Measurements from ENCODE around the gene ACER1.

The ACER1 gene

GRCh38 chr19:6270076-6270745 lies 63.2 kb downstream of the ACER1 start:
- in situ Hi-C loops (cut with MboI; ENCODE audit: low sequenced_read_pairs), result no loop called here

- in situ Hi-C loops (cut with MboI; ENCODE audit: low sequenced_read_pairs), result no loop called here
These were observed 64.1 kb downstream of the ACER1 start for GRCh38 chr19:6269101-6269886.

DNA sequence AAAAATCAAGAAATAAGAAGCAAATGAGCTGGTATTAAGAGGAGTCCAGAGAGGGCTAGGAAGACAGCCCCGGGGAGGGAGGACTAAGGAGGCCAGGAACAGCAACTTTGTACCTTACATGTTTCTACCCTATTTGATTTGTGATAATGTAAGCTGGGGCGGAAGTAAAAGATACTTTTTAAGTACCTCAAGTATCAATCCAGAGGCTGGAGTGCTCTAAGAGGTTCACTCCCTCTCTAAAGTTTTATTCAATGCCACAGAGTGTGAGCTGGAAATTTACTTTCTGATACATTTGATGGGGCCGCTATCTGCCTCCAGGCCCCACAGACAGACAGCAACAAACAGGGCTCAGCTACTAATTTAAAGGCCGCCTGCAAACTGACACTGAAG lies 65.0 kb downstream of the ACER1 start:
- in situ Hi-C loops (cut with MboI; ENCODE audit: low sequenced_read_pairs), result no loop called here

DNA sequence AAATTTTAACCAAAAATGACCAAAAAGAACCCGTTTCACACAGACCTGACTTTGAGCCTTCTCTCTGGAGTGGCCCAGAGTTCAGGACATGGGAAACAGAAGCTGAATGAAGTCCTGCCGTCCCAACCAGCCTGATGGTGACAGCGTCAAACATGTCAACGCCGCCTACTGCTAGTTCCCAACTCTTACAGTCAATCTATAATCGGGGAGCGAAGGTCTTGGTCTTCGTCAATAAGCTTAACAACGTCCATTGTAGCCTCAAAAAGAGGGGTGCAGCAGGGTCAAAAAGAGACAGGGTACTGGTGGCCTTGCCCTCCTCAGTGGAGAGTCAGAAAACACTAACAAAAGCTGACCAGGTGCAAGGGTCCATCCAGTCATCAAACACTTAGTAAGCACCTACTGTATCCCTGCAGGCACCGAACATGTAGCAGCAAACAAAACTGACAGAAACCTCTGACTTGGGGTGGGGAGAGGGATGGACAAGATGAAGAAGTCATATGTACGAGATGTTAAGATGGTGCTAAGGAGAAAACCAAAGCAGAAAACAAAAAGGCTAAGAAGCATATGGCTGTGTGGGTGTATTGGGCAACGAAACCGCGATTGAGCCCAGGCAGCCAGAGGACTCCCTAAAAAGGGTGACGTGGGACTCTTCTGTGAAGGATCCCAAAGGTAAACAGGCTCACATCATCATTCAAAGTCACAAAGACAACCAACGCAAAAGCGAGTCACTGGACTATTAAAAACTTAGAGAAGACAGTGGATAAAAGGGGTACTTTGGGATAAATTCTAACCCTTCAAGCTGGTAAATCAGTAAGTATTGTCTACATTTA lies 65.6 kb downstream of the ACER1 start:
- in situ Hi-C loops (cut with MboI; ENCODE audit: low sequenced_read_pairs), result no loop called here

DNA sequence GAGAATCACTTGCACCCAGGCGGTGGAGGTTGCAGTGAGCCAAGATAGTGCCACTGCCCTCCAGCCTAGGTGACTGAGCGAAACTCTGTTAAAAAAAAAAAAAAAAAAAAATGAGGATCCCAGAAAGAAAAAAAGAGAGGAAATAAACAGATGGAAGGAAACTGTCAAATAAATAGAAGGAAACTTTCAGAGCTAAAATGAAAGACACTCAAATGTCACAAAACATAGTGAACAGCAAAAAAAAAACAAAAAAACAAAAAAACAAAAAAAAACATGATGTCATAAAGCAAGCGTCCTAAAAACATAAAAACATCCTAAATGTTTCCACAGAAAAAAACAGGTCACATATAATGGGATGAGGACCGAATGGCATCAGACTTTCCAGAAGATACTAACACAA lies 68.6 kb downstream of the ACER1 start:
- in situ Hi-C loops (cut with MboI; ENCODE audit: low sequenced_read_pairs), result no loop called here

- in situ Hi-C loops (cut with MboI; ENCODE audit: low sequenced_read_pairs), result no loop called here
These were observed 69.5 kb downstream of the ACER1 start for GRCh38 chr19:6263735-6264444.

DNA sequence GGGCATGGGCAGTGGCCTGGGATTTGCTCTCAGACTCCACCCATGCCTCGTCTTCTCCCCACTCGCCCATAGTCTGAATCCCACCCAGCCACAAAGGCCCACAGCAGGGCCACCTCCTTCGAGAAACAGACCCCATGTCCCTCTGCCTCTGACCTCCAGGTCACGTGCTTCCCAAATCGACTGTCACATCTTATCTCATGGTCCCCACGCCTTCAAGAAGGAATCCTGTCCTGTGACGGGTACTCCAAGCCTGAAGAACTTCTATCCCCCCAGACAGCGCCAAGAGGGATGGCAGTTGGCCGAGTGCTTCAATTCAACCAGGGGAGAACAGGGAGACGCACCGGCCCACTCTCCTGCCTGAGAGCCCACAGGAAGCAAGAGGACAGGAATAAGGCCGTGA lies 70.1 kb downstream of the ACER1 start:
- in situ Hi-C loops (cut with MboI; ENCODE audit: low sequenced_read_pairs), result no loop called here

DNA sequence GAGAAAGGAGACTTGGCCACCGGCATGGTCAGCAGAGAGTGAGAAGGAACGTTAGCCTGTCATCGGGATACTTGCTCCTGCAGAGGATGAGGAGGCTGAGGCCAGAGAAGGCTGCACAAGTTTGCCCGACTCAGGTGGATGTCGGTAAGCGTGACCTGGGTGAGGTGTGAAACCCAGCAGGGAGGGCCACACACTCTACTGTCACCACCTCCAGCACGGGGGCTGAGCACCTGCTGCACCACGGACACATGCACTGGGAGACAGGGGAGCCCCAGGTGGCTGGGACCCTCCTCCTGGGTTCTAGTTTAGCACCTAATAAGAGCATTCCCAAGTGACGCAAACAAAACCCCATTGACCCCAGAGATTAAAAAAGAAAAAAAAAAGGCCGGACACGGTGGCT lies 70.9 kb downstream of the ACER1 start:
- in situ Hi-C loops (cut with MboI; ENCODE audit: low sequenced_read_pairs), result no loop called here

DNA sequence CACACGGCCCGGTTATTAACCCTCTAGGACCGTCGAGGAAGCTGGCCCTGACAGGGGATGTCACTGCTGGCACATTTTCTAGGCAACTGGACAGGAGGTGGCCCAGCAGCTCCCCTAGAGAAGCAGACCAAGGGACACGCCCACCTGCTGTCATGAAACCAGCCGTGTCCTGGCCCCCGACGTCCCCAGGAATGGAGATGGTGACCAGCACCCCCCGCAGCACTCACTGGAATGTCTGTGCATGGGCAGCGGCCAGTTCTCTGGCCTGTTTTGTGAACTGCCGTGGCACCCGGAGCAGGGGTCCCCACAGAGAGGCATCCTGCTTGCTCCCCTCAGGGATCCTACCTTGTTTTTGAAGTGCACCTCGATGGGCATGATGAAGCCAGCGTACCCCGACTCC lies 71.5 kb downstream of the ACER1 start:
- in situ Hi-C loops (cut with MboI; ENCODE audit: low sequenced_read_pairs), result no loop called here

DNA sequence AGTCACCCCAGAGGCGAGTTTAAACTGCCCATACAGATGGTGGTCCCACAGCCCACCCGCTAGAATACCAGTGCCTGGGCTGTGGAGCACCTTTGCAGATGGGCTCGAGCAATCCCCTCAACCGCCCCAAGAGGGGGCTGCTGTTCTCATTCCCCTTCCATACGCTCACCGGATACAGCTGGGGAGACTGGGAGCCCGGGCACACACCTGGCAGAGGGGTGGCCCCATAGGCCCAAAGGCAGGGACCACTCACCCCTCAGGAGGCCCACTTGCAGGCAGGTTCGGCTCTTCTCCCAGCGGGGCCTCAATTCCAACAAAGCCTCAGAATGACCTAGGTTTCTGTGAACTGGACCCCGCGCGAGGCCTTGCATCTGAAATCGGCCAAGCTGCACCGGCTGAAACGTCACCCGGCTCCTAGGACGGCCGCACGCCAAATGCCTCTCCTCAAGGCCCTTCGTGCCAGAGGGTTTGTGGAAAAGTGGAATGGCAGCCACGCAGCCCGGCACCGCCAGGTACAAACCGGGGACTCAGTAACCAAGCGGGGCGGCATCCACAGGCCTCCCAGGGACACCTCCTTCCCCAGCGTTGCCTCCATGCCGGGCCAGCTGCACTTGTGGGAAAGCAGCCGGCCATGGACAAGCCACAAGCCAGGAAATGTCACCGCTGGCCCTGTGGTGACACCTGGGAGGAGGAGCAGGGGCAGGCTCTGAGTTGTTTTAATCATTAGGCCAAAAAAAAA lies 72.3 kb downstream of the ACER1 start:
- in situ Hi-C loops (cut with MboI; ENCODE audit: low sequenced_read_pairs), result no loop called here

GRCh38 chr19:6260376-6260775 lies 73.0 kb downstream of the ACER1 start:
- in situ Hi-C loops (cut with MboI; ENCODE audit: low sequenced_read_pairs), result no loop called here

- in situ Hi-C loops (cut with MboI; ENCODE audit: low sequenced_read_pairs), result no loop called here
These were observed 74.0 kb downstream of the ACER1 start for GRCh38 chr19:6259312-6259861.

- in situ Hi-C loops (cut with MboI; ENCODE audit: low sequenced_read_pairs), result no loop called here
These were observed 74.5 kb downstream of the ACER1 start for GRCh38 chr19:6258812-6259311.
